Measurements from ENCODE around the gene HEPACAM.
A peak's percentile ranks its signal among the peaks of the same experiment; 100 is the strongest.

HEPACAM gene

DNA sequence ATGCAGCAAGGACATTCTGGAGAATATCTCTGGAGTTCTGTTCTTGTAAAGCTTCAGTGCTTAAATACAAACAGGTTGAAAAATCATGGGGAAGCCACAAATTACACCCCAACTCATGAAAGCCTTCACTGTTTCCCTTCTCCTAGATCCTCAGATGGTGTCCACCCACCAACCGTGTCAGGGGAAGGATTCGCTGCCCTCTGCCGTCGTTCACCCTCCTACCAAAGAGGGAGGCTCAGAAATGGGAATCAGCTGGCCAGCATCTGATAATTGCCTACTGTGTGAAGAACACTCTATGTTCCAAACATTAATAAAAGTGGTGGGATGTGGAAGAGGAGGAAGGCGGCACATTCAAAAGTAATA, 7.4 kb upstream of the HEPACAM start:
- DNase-seq (ENCODE audit: low spot score) = peak; percentile 95

DNA sequence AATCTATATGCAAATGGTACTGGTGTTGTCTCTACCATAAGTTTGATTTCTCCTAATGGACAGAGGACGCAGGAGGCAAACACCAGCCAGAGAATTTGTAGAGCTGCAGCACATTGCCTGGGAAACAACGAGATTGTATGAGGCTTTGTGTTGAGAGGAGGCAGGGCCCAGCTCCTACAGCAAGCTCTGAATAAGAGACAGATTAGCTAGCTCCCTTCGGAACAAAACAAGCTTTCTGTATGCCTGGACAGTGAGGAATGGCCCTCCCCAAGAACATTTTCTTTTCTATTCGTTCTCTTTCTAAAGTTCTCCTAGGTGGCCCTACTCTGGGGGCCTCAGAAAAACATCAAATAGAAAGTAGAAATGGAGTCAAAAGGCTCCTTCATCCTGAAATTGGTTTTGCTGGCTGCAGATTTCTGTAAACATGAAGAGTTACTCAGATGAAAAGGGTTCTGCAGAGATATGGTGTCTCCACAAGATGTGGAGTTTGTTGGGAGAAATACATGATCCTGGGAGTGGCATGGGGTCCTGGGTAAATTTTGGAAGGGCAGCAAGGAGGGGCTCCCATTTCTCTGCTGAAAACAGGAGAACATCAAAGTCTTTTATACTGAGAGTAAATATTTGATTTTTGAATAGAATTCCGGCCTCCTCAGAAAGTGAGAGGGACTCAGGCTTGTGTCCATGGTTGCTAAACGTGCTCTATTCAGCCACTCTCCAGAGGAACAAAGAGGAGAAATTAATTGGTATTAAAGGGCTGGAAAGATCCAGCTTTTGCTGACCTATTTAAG, 6.8 kb upstream of the HEPACAM start:
- DNase-seq (ENCODE audit: low spot score) = peak; percentile 96

DNA sequence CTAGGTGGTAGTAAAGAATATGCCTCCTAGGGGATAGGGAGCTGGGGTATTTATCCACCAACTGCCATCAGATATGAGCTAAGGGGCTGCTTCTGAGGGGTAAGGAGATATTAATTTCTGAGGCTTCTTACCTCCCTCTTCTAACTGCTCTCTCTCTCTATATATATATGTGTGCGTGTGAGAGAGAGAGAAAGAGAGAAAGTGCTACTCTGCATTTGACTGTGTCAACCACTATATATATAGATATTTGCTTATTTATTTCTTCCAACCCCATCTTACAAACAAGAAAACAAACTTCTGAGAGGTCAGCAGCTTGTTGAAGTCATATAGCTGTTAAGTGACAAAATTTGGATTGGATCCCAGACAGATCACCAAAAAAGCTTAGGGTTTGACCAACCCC, 5.9 kb upstream of the HEPACAM start:
- DNase-seq (ENCODE audit: low spot score) = no peak

DNA sequence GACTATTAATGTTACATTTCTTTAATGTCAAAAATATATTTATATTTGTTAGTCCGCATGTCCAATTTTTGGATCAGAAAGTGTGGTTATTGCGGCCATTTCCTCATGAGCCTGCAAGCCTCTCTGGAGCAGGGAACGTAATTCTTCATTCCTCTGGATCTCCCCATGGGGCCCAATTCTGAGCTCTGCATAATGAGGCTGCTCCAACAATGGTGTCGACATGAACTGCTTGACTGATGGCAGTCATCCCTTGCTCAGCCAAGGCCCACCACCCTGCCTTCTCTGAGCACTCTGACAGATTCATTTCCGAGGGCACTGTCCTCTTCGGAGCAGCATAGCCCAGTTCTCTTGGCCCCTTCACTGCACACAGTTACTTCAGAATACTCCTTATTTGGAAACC, 3.1 kb upstream of the HEPACAM start:
- no peak for DNase-seq (ENCODE audit: low spot score)

DNA sequence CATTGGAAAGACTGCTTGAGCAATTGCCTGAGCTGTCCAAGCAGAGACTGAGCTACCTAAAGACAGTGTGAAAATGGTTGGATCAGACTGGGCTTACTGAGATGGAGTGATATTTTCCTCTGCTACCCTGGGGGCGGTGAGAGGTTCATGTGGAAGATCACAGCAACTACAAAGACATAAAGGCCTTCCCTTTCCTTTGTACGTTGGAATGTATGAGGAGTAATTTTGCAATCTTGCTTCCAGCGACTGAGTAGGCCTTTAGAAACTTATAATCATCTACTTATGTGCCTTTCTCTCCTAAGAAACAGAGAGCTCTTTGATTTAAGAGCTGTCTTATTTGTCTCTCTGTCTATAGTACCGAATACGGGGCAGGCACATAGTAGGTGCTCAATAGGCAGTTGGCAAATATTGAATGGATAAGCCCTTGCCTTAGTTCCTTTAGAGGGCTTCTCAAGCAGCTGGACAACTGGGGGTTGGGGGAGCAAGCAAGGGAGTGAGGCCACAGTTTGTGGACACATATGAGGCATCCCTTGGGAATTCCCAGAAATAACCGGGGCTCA, 2.4 kb upstream of the HEPACAM start:
- no peak for DNase-seq (ENCODE audit: low spot score)

DNA sequence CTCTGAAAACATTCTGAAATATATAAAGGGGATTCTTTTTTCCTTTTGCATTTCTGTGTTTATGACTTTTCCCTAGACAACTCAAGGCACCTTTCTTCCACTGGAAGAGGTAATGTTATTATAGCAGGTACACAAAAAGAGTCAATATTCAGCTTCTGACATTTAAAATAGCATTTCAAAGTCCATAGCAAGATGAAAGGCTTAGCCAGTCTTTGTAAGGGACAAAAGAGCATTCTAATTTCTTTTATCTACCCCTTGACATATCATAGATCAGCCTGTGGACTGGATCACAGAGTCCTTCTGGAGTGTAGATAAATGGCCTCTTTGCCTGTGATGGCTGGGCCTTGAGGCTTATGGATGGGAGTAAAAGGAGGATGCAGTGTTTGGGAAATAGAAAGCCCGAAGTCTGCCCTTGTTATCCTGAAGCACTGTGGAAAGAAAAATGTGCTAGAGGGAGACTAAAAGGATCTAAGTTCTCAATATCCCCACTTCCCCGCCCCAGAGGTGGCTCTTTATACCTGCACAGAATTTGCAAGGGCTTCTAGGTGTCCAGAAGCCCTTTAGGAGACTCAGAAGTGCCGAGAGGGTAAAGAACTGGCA, 1.6 kb upstream of the HEPACAM start:
- DNase-seq (ENCODE audit: low spot score) = no peak

DNA sequence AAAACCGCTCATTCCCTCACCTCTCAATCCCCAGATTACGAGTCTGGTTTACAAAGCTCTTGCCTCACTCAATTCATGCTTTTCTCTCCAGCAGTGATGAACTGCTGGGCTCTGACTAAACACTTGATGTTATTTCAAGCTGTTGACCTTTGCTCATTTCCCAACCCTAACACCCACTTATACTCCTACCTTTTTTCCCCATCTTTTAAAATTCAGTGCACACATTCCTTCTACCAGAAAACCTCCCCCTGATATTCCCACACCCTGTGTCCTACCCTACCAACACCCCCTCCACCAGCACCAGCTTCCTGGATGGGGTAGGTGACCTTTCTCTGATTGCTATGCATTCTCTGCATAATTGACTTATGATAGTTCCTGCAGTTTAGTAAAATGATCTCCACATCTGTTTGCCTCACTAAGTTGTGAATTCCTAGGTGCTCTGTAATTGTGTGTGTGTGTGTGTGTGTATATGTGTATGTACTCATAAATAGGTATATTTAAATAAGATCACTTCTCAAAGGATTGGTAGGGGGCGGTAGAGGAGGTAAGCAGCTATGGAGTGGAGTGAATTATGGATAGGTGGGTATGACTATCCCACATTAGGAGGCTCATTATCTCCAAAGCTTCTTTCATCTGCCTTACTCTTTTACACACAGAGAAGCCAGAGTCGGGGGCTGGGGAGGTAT, 842 bp downstream of the HEPACAM start:
- no peak for DNase-seq (ENCODE audit: low spot score)

DNA sequence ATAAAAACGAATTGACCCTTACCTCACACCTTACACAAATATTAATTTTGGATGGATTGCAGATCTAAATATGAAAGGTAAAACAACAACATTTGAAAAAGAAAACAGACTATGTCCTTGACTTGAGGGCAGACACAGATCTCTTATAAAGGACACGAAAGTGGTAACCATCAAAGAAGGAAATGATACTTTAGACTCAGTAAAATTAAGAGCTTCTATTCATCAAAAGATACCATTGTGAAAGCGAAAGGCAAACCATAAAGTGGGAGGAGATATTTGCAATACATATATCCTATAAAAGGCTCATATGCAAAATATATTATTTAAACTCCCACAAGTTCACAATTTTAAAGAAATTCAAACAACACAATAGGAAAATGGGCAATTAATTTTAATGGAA, 5.0 kb downstream of the HEPACAM start:
- DNase-seq (ENCODE audit: low spot score) = no peak

DNA sequence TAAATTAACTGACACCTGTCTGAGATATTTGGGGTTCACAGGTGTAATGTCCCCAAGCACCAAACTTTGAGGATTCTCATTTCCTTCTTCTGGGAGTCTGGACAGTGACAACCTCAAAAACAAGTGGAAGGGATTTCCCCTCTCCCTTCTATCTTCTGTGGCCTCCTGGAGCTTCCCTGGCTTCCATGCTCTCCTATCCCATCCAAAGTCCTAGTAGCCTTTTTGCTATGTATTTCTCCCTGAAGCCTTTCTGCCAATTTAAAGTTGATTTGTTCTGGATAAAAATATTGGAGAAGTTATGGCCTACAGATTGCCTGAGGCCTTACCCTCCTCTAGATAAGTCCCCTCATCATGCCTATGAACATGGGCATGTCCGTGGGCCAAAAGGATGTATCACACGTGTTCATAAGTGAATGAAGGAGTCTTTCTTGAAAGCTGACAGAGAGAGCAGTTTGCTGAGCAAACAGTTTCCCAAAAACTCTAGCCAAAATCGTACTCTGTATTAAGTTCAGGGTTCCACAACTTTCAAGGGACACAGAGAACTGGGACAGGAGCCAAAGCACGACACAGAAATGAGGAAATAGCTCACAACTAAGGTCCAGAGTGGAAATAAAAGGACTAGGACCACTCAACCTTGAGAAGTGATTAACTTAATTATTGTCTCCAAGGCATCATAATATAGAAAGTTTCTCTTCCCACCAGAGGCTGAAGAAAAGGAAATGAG, 6.7 kb downstream of the HEPACAM start:
- no peak for DNase-seq (ENCODE audit: low spot score)

DNA sequence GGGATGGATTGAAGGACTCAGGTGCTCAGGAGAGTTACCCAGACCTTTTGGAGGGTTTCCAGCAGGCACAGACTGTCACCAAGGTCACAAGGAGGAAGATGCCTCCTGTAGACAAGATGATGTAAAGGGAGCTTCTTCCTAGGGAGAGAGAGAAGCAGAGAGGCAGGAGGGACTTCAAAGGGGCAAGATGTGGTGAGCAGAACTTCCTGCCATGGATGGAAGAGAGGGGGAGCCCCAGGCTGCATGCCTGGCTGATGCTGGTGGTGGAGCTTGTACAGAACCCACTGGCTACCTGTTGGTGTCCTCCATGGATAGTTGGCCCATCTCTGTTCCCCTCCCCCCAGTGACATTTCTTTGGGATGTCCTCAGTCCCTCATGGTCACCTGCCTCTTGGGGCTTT, 12.6 kb downstream of the HEPACAM start:
- DNase-seq (ENCODE audit: low spot score) = no peak

DNA sequence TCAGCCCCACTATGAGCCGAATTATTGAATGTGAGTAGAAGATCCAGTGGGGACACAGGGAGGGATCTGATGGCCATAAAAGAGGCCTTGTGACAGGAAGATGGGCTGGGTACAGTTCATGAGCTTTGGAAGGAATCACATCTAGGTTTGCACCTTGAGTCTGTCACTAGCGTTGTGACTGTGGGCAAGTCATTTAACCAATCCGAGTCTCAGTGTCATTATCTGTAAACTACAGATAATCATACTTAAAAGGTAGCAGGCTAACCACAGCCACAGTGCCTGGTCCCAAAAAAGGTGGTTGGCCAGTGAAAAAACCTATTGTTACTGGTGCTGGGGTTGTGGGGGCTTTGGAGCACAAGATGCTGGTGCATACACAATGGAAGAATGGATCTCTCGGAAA, 13.0 kb downstream of the HEPACAM start:
- no peak for DNase-seq (ENCODE audit: low spot score)

DNA sequence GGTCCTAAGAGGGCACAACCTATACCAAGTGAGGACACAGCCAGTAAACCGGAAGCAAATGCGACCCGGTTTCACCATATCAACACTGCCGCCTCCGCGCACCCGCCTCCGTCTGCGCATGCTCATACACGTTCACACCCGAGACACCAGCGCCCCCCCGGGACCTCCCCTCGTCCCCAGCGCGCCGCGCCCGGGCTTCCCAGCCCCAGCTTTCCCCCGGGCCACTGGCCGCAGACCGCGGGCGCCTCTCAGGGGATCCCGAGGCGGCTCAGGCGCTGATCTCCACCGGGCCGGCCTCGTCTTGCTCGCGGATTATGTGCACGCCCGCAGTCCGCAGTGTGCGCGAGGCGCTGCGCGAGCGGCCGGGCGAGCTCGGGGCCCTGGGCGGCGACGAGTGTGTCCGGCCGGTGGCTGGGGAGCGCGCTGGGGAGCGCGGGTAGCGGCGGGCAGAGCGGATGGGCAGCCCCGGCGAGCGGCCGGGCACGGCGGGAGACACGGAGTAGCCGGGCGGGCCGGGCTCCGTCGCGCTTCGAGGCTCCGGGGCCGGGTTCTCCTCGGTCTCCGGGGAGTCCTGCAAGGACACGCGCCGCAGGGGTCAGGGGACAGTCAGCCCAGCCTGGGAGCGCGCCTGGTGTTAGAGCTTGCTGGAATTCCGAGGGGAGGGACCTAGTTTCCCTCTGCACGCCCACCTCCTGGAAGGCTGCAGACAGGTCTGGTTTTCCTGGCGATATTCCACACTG, 14.8 kb downstream of the HEPACAM start:
- no peak for DNase-seq (ENCODE audit: low spot score)

DNA sequence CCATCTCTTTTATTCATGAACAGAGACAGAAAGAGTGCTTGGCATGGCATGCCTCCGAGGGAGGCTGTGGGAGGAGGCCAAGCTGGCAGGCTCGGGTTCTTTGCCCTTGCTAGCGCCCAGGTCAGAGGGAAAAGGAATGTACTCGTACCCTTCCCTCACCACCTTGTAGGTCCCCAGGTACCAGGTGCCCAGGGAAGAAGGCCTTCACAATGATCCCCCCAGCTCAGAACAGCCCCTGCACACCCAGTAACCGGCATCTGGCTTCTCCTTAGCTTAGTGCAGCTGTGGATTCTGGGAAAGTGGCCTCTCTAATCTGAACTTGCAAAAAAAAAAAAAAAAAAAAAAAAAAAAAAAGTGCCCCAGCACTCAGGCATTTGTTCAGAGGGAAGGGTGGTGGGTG, 15.5 kb downstream of the HEPACAM start:
- DNase-seq (ENCODE audit: low spot score) = no peak

DNA sequence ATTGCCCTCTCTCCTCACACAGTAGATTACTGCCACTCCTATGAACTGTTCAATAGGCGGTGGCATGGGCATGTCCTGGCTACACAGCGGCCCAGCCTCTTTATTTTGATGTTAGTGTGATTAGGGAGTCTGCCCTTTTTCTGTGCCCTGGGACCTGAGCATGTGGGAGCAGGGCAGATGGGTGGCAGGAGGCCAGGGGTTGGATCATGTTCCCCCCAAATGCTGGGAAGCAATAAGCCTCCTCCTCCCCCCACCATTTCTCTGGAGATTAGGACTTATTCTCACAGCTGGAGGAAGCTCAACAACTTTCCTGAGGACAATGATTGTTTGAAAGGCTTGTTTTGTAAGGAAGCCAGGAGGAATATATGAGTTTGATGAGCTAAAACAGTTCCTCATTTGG, 15.9 kb downstream of the HEPACAM start:
- peak; percentile 79 for DNase-seq (ENCODE audit: low spot score)

DNA sequence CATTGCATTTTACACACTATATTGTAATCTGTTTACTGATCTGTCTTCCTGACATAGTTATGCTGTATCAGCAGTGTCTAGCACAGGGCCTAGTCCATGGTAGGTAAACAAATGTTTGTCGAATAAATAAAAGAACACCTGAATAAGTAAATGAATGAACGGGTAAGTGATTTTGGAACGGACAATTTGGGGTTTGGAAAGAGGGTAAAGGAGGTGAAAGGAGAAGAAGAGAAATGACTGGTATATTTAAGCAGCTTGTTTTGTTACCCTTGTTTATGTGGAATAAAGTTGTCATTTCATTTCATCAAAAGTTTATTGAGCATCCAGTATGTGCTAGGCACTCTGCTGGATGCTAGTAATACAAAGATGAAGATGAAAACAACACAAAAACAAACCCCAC, 16.9 kb downstream of the HEPACAM start, which contains the start of gene HEPN1:
Gene HEPN1, plus strand, starts transcription at position 301 of the 400 bp plus-strand sequence.
- no peak for DNase-seq (ENCODE audit: low spot score)

DNA sequence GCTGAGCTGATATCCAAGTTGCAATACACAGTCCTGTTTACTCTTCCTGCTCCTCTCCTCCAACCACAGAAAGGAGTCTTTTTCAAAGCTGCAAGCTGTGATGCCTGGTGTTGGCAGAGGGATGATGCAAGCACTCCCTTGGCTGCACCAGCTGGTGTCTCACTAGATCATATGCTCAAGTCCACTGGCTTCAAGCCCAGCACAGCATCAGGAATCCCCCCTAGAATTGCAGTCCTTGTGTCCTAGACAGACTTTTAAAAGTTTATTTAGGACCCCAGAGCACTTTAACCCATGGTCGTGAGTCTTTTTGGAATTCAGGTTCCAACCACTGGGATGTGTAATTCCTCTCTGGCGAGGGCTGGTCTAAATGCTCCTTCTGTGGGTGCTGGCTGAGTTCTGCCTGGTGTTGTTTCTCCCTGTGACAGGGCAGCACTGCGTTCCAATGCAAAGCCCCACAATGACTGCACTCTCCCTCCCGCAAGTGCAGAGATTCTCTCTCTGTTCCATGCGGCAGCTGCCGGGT, 18.7 kb downstream of the HEPACAM start:
- peak; percentile 97 for DNase-seq (ENCODE audit: low spot score)

DNA sequence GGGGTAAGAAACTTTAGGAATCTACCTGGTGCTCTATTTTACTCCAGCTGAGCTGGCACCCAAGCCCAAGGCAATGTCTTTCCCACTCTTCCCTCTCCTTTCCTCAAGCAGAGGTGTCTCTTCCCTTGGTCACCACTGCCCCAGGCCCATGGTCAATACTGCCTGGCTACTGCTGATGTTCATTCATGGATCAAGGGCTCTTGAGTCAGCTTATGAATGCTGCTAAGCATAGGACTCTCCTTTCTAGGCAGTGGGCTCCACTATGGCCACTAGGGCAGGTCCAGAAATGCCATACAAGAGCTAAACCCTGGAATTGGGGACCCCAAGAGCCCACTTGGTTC, 19.5 kb downstream of the HEPACAM start:
- DNase-seq (ENCODE audit: low spot score) = no peak

DNA sequence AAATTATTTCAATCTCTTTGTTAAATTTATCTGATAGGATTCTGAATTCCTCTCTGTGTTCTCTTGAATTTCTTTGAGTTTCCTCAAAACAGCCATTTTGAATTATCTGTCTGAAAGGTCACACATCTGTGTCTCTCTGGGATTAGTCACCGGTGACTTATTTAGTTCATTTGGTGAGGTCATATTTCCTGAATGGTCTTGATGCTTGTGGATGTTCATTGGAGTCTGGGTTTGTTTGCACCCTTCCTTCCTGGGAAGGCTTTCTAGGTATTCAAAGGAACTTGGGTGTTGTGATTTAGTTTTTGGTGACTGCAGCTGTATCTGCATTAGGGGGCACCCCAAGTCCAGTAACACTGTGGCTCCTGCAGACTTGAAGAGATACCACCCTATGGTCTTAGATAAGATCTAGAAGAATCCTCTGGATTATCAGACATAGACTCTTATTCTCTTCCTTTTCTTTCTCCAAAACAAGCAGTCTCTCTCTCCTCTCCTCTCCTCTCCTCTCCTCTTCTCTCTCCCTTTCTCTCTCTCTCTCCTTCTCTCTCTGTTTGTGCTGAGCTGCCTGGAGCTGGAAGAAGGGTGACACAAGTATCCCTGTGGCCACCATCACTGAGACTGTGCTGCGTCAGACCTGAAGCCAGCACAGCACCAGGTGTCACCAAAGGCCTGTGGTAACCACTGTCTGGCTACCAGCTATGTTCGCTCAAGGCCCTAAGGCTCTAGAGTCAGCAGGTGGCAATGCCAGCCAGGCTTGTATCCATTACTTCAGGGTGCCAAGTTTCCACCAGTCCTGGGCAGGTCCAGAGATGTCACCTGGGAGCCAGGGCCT, 20.1 kb downstream of the HEPACAM start:
- no peak for DNase-seq (ENCODE audit: low spot score)

DNA sequence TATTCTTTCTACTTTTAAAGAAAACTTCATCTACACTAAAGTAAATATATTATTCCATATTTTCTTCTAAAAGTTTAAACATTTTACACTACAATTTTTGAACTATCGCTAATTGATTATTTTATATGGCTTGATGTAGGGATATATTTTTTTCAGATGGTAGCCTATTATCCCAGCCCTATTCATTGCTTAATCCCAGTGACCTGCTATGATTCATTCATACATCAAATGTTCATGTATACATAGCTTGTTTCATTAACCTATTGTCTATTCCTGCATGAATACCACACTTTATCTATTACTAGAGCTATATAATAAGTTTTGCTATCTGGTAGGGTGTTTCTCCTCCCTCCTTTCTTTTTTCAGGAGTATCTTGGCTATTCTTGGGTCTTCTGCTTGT, 33.2 kb downstream of the HEPACAM start:
- no peak for DNase-seq (ENCODE audit: low spot score)

DNA sequence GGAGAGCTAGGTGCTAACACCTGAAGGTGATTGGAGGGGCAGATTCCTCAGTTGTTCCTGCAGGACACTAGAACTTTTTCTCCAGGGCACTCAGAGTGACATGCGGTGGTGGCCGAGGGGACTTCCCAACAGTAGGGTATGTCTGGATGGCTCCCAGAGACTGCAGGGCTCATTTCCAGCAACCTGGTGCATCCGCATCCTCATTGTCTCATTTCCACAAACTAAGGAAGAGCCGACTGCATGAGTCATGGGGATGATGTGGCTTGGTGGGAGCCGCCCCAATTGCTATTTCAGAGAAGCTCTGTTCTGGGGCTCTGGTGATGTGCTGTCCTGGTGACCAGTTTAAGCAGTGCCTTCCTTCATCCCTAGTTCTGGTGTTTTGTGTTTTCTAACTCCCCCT, 35.4 kb downstream of the HEPACAM start:
- no peak for DNase-seq (ENCODE audit: low spot score)

Measured in pons (tissue), 1 donor.